VCaP (cell line): Measurements from ENCODE around the gene PEX6.
A peak's percentile ranks its signal among the peaks of the same experiment; 100 is the strongest.

ENCODE experiments used
- H3K27ac ChIP-seq: fragments of 450-650 bp; 2 replicates; pipeline ENCODE4 v1.5.1; 2017
- CTCF ChIP-seq: fragments of 450-650 bp; conservative IDR thresholded peaks from 2 replicates; pipeline ENCODE4 v1.5.1; 2017; ENCODE audit warnings: mild to moderate bottlenecking, moderate library complexity

The PEX6 gene

DNA sequence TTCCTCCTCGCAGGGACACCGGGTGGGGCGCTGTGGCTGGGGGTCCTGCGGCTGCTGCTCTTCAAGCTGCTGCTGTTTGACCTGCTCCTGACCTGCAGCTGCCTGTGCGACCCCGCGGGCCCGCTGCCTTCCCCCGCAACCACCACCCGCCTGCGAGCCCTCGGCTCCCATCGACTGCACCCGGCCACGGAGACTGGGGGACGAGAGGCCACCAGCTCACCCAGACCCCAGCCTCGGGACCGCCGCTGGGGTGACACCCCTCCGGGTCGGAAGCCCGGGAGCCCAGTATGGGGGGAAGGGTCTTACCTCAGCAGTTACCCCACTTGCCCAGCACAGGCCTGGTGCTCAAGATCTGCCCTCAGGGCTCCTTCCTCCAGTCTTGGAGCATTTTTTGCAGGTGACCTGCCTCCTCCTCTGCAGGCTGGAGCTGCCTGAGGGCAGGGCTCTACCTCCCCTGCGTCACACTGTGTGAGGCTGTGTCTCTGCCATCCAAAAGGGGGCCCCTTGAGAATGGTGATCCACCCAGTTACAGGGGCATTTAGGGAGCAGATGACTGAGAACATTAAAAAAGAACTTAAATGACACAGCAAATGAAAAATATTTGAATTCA is 53.6 kb downstream of the PEX6 start:
- no peak overlapping the region for H3K27ac ChIP-seq
- no peak for TF ChIP-seq CTCF

GRCh38 chr6:42923666-42924065 is 55.3 kb downstream of the PEX6 start:
- H3K27ac ChIP-seq: peak overlapping the region; percentile 54
- TF ChIP-seq CTCF: no peak

- no peak overlapping the region for H3K27ac ChIP-seq
- no peak for TF ChIP-seq CTCF
Measured at GRCh38 chr6:42921801-42922200, 57.2 kb downstream of the PEX6 start.

DNA sequence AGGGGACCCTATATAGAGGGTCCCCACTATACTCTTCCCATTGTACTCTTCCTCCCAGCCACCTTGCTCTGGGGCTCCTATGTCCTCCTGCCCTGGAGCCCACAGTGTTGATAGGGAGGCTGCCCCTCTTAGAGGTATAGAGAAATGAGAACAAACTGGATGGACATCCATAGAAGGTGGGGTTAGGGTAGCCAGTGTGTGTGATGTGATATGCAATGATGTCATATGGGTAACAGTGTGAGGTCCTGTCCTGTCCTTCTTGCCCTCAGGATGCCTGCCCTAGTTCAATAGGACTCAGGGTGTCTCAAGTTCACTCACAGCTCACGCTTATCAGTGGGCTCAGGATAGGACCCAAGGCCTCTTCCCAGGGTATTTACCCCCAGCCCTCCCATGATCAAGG is 62.7 kb downstream of the PEX6 start:
- no peak overlapping the region for H3K27ac ChIP-seq
- no peak for TF ChIP-seq CTCF

DNA sequence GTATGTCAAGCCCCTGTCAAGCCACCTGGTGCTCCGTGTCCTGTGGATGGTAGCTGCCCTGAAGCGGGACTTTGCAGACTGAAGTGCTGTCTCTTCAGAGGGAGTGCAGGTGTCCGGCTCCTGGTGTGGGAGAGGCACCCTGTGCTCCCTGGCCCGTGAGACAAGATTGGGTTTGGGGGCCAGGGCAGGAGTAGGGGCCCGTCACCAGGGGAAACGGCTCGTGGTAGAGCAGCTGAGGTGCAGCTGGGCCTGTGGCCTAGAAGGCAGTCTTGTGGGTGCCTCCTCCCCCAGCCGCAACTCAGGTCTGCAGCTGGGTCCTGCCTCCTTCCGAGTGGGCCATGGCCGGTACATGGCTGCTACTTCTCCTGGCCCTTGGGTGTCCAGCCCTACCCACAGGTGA is 63.2 kb downstream of the PEX6 start, which contains the start of gene PTCRA:
TSS of gene PTCRA (plus strand) at position 322 of the 400 bp plus-strand sequence. CDS start at position 339, 17 bp downstream.
- TF ChIP-seq CTCF: no peak
- H3K27ac ChIP-seq: no peak within 1 kb of the TSS

- no peak for TF ChIP-seq CTCF
- H3K27ac ChIP-seq: no peak overlapping the region
Measured at GRCh38 chr6:42914546-42914945, 64.4 kb downstream of the PEX6 start.
